Retinal pigment epithelial cell (primary cell): ENCODE results near the gene MMP11.

ENCODE experiments used
- DNase-seq: peaks from one replicate; pipeline ENCODE4 v3.0.0-alpha.2; 2010; ENCODE audit warnings: low read depth
- H3K4me3 ChIP-seq: 2 replicates; pipeline ENCODE4 v1.5.1; 2011; ENCODE audit warnings: mild to moderate bottlenecking, low read length, control low read depth, moderate library complexity
- TF ChIP-seq, protein P1 (sequence below): conservative IDR thresholded peaks from 2 replicates; pipeline ENCODE4 v1.5.1; 2011; ENCODE audit warnings: low read depth, low read length, control low read depth, inconsistent platforms

Gene MMP11

GRCh38 chr22:23775779-23776375 lies 3.2 kb downstream of the MMP11 start:
- TF ChIP-seq, protein P1, sequence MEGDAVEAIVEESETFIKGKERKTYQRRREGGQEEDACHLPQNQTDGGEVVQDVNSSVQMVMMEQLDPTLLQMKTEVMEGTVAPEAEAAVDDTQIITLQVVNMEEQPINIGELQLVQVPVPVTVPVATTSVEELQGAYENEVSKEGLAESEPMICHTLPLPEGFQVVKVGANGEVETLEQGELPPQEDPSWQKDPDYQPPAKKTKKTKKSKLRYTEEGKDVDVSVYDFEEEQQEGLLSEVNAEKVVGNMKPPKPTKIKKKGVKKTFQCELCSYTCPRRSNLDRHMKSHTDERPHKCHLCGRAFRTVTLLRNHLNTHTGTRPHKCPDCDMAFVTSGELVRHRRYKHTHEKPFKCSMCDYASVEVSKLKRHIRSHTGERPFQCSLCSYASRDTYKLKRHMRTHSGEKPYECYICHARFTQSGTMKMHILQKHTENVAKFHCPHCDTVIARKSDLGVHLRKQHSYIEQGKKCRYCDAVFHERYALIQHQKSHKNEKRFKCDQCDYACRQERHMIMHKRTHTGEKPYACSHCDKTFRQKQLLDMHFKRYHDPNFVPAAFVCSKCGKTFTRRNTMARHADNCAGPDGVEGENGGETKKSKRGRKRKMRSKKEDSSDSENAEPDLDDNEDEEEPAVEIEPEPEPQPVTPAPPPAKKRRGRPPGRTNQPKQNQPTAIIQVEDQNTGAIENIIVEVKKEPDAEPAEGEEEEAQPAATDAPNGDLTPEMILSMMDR: no peak
- no peak for DNase-seq
- H3K4me3 ChIP-seq: no peak overlapping the region

- TF ChIP-seq, protein P1: no peak
These were observed 5.3 kb downstream of the MMP11 start for GRCh38 chr22:23777776-23778576.

GRCh38 chr22:23778577-23778900 lies 5.9 kb downstream of the MMP11 start:
- DNase-seq: no peak
- TF ChIP-seq, protein P1: no peak
- H3K4me3 ChIP-seq: no peak overlapping the region

More at GRCh38 chr22:23777776-23778576, 5.3 kb downstream of the MMP11 start:
- no peak for DNase-seq
- H3K4me3 ChIP-seq: no peak overlapping the region

DNA sequence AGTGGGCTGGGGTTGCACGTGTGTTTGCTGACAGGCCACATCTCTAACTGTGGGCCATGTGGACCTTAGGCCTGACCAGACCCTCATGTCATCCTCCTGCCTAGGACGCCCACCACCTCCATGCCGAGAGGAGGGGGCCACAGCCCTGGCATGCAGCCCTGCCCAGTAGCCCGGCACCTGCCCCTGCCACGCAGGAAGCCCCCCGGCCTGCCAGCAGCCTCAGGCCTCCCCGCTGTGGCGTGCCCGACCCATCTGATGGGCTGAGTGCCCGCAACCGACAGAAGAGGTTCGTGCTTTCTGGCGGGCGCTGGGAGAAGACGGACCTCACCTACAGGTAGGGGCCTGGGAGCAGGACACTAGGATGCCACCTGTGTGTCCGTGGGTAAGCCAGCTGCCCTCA lies 6.4 kb downstream of the MMP11 start:
- no peak overlapping the region for H3K4me3 ChIP-seq
- no peak for DNase-seq
- TF ChIP-seq, protein P1: no peak

DNA sequence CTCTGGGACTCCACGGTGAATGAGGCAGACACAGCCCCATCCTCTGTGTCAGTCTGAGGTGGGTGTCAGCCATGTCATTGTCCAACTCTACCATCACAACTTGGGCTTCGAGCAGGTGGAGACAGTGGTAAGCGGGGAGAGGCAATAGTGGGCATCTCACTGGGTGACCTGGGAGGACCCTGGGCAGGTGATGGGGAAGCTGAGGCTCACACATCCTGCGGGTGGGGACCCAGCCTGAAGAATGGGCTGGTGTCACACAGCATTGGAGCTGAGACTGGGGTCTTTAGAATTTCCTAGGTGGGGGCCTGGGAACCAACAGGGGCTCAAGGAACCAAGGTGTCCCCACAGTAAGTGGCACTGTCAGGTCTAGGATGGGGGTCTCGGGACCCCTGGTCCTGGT lies 7.1 kb downstream of the MMP11 start:
- no peak for DNase-seq
- TF ChIP-seq, protein P1: no peak
- no peak overlapping the region for H3K4me3 ChIP-seq

DNA sequence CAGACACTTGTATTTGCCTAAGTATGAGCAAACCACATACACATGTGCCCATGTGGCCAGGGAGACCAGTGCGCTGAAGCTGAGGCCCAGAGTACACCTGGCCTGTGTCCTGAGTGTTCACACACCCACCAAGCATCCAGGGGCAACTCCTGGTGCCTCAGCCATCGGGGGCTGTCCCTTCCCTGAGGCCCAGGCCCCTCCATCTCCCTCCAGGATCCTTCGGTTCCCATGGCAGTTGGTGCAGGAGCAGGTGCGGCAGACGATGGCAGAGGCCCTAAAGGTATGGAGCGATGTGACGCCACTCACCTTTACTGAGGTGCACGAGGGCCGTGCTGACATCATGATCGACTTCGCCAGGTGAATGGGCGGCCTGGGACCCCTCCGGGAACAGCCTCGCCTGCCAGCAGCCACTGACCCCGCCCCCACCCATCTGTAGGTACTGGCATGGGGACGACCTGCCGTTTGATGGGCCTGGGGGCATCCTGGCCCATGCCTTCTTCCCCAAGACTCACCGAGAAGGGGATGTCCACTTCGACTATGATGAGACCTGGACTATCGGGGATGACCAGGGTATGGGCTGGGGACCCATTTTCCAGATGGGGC lies 7.6 kb downstream of the MMP11 start:
- no peak overlapping the region for H3K4me3 ChIP-seq
- DNase-seq: no peak
- TF ChIP-seq, protein P1: no peak
